K562 (cell line): ENCODE measurements around the gene NES. TPM values are rescaled to one million over a fixed set of nuclear protein-coding genes. Genes with fewer than 3 reads are reported as not detected.

ENCODE experiments used
- BRF1 ChIP-seq: IDR thresholded peaks from 3 replicates; pipeline ENCODE4 v1.6.1; 2011; ENCODE audit warnings: borderline replicate concordance, mild to moderate bottlenecking; ENCODE audit not compliant: insufficient read length; ENCODE audit errors: extremely low read depth
- CEBPG ChIP-seq, 3 experiments: fragments of 200-800 bp in 1 of 3; sonication (Bioruptor generic) in 1 of 3; sonication (generic) in 1 of 3; formaldehyde crosslinking in 1 of 3; IDR thresholded peaks in 2 of 3; conservative IDR thresholded peaks in 1 of 3; 2 replicates each; pipeline versions ENCODE4 v1.6.1 to v1.8.0; 2016 to 2022; ENCODE audit warnings: missing compliant biosample characterization in 2 of 3, missing genetic modification characterization in 2 of 3, mild to moderate bottlenecking in 1 of 3, missing genetic modification reagents in 1 of 3
- CGGBP1 ChIP-seq: fragments of 250-450 bp; sonication (Bioruptor Pico); IDR thresholded peaks from 2 replicates; pipeline ENCODE4 v1.9.0; 2021; ENCODE audit warnings: mild to moderate bottlenecking
- CHCHD3 ChIP-seq: fragments of 250-450 bp; sonication (Bioruptor Pico); IDR thresholded peaks from 2 replicates; pipeline ENCODE4 v2.1.2; 2022; ENCODE audit warnings: mild to moderate bottlenecking
- CREM ChIP-seq: IDR thresholded peaks from 2 replicates; pipeline ENCODE4 v1.6.1; 2014; ENCODE audit warnings: antibody characterized with exemption, low read depth
- DEAF1 ChIP-seq: fragments of 450-650 bp; formaldehyde crosslinking; IDR thresholded peaks from 2 replicates; pipeline ENCODE4 v1.4.0; 2020; ENCODE audit warnings: mild to moderate bottlenecking, moderate library complexity
- EGR1 ChIP-seq: fragments of 450-650 bp; conservative IDR thresholded peaks from 2 replicates; pipeline ENCODE4 v1.6.1; 2017; ENCODE audit warnings: mild to moderate bottlenecking
- FOXK2 ChIP-seq, 2 experiments: fragments of 450-650 bp; IDR thresholded peaks in 1 of 2; conservative IDR thresholded peaks in 1 of 2; 2 replicates each; pipeline ENCODE4 v1.6.1; 2016; ENCODE audit warnings: low read depth in 2 of 2, mild to moderate bottlenecking in 1 of 2
- KDM5B ChIP-seq: fragments of 200-600 bp; sonication (generic); IDR thresholded peaks from 2 replicates; pipeline ENCODE4 v1.6.1; 2012; ENCODE audit warnings: low read depth, mild to moderate bottlenecking, moderate library complexity, low read length, control low read depth, inconsistent platforms; ENCODE audit not compliant: insufficient replicate concordance
- LCOR ChIP-seq: sonication (generic); formaldehyde crosslinking; IDR thresholded peaks from 2 replicates; pipeline ENCODE4 v1.8.0; 2022; ENCODE audit warnings: mild to moderate bottlenecking, missing genetic modification reagents
- MTA1 ChIP-seq: fragments of 450-650 bp; IDR thresholded peaks from 2 replicates; pipeline ENCODE4 v1.6.1; 2017; ENCODE audit warnings: borderline replicate concordance
- MTA3 ChIP-seq: fragments of 450-650 bp; formaldehyde crosslinking; IDR thresholded peaks from 2 replicates; pipeline ENCODE4 v1.6.1; 2017; ENCODE audit warnings: mild to moderate bottlenecking, borderline replicate concordance
- NFXL1 ChIP-seq: fragments of 450-650 bp; formaldehyde crosslinking; IDR thresholded peaks from 2 replicates; pipeline ENCODE4 v1.4.0; 2021; ENCODE audit warnings: mild to moderate bottlenecking
- NRF1 ChIP-seq, 2 experiments: fragments of 450-650 bp; IDR thresholded peaks in 1 of 2; conservative IDR thresholded peaks in 1 of 2; 2 replicates each; pipeline ENCODE4 v1.6.1; 2014; ENCODE audit warnings: mild to moderate bottlenecking in 2 of 2
- POLR2G ChIP-seq: fragments of 200-400 bp; formaldehyde crosslinking; IDR thresholded peaks from 2 replicates; pipeline ENCODE4 v1.6.1; 2017; ENCODE audit warnings: low read depth, mild to moderate bottlenecking, antibody characterized with exemption, low read length, moderate library complexity
- RFX1 ChIP-seq: fragments of 450-650 bp; IDR thresholded peaks from 2 replicates; pipeline ENCODE4 v1.6.1; 2016; ENCODE audit warnings: mild to moderate bottlenecking, moderate library complexity
- SAP30 ChIP-seq: fragments of 200-600 bp; sonication (generic); IDR thresholded peaks from 2 replicates; pipeline ENCODE4 v1.6.1; 2012; ENCODE audit warnings: borderline replicate concordance, low read depth, mild to moderate bottlenecking, moderate library complexity, low read length, control low read depth, inconsistent platforms; ENCODE audit not compliant: insufficient read depth, poor library complexity, severe bottlenecking
- SMAD4 ChIP-seq: fragments of 250-450 bp; sonication (Bioruptor Pico); conservative IDR thresholded peaks from 2 replicates; pipeline ENCODE4 v1.8.0; 2021; ENCODE audit warnings: inconsistent platforms, mild to moderate bottlenecking, moderate library complexity
- SRSF7 ChIP-seq: fragments of 200-400 bp; formaldehyde crosslinking; optimal IDR thresholded peaks from 2 replicates; pipeline ENCODE3; 2017; ENCODE audit warnings: mild to moderate bottlenecking, low read depth, low read length
- XRCC4 ChIP-seq: IDR thresholded peaks from one replicate; pipeline ENCODE4 v1.6.1; 2011; ENCODE audit not compliant: insufficient read depth, insufficient read length; ENCODE audit errors: extremely low read depth
- ZFX ChIP-seq: sonication (generic); formaldehyde crosslinking; IDR thresholded peaks from 2 replicates; pipeline ENCODE4 v1.8.0; 2022; ENCODE audit warnings: mild to moderate bottlenecking, missing genetic modification reagents, moderate library complexity
- ZKSCAN1 ChIP-seq: fragments of 150-350 bp; IDR thresholded peaks from 2 replicates; pipeline ENCODE4 v1.6.1; 2016; ENCODE audit warnings: low read depth, low read length
- ZNF280B ChIP-seq: fragments of 250-450 bp; sonication (Bioruptor Pico); IDR thresholded peaks from 2 replicates; pipeline ENCODE4 v1.5.1; 2021; ENCODE audit warnings: mild to moderate bottlenecking
- ZNF551 ChIP-seq: fragments of 250-450 bp; sonication (Bioruptor Pico); IDR thresholded peaks from 2 replicates; pipeline ENCODE4 v1.5.0; 2021; ENCODE audit warnings: mild to moderate bottlenecking, moderate library complexity
- polyA plus RNA-seq, 8 experiments: library from polyadenylated mRNA; depleted of rRNA in 4 of 8; stranded (reverse) in 5 of 8; unstranded in 3 of 8; fragments of >200 nt; fragmentation: Nextera tagmentation in 2 of 8; fragmentation: Illumina TruSeq in 1 of 8; extraction: Ambion mirVana in 2 of 8; extraction: Trizol in 1 of 8; gene quantifications; 2 replicates each; pipeline versions ENCODE4 v1.2.1 to v1.2.3, GENCODE V29; 2011 to 2014; ENCODE audit warnings: inconsistent platforms in 1 of 8, missing spikeins in 1 of 8
- total RNA-seq, 7 experiments: library from RNA; depleted of rRNA in 6 of 7; stranded (reverse); fragments of >200 nt in 6 of 7; fragmentation: Illumina TruSeq in 2 of 7; extraction: Trizol in 2 of 7; gene quantifications; 2 replicates each; pipeline versions ENCODE4 v1.2.1 to v1.2.3, GENCODE V29; 2011 to 2021; ENCODE audit warnings: low replicate concordance in 1 of 7

NES gene
- total and polyA plus RNA-seq, 9 of the 15 experiments (the other 6 are each of a cell fraction or from before 2014, with no cell fraction given), result 0.10 to 8.6 (median 4.2) TPM

- no peak for TF ChIP-seq LCOR (CRISPR knock-in tag)
- TF ChIP-seq NFXL1 (CRISPR knock-in tag), result no peak
- TF ChIP-seq CHCHD3 (CRISPR knock-in tag), result no peak
- peak; percentile 20 to 61; a peak in 2 of 4 replicates for TF ChIP-seq FOXK2 (conservative IDR thresholded peaks at IDR 0.05 in 1 of 2, IDR thresholded peaks at IDR 0.05 in 1 of 2; ENCODE audit: low read depth in 2 of 2)
- peak; percentile 39; the same call in 1 of the 2 replicates for TF ChIP-seq ZFX
- peak; percentile 45; the same call in 1 of the 2 replicates for TF ChIP-seq MTA1
- TF ChIP-seq ZKSCAN1, result no peak; the same call in 1 of the 2 replicates
- peak; percentile 22; the same call in 1 of the 2 replicates for TF ChIP-seq POLR2G
- TF ChIP-seq BRF1, result no peak
- peak; percentile 23 for TF ChIP-seq KDM5B
- no peak for TF ChIP-seq CGGBP1 (CRISPR knock-in tag)
- TF ChIP-seq RFX1, result no peak
- TF ChIP-seq DEAF1 (CRISPR knock-in tag), result peak; percentile 43; the same call in 1 of the 2 replicates
- TF ChIP-seq SMAD4 (CRISPR knock-in tag), result no peak
- no peak for TF ChIP-seq ZNF280B (CRISPR knock-in tag)
- TF ChIP-seq MTA3, result no peak
- TF ChIP-seq EGR1, result no peak; the same call in 1 of the 2 replicates
- no peak for TF ChIP-seq ZNF551
- TF ChIP-seq SAP30, result no peak
- no peak for TF ChIP-seq SRSF7
- TF ChIP-seq CEBPG (CRISPR knock-in tag; IDR thresholded peaks at IDR 0.05), result no peak
- no peak for TF ChIP-seq CEBPG (tag; conservative IDR thresholded peaks at IDR 0.05 in 1 of 2, IDR thresholded peaks at IDR 0.05 in 1 of 2)
- TF ChIP-seq NRF1 (conservative IDR thresholded peaks at IDR 0.05 in 1 of 2, IDR thresholded peaks at IDR 0.05 in 1 of 2), result peak in 1 of 2 experiments; percentile 24; a peak in 1 of 4 replicates
- no peak for TF ChIP-seq CREM
- no peak for TF ChIP-seq XRCC4
These were observed 51.6 kb downstream of the NES start (continued) for GRCh38 chr1:156625436-156626078.
